GM12891 (cell line): Measurements from ENCODE around the gene KANSL1.

ENCODE experiments used
- DNase-seq: peaks from one replicate; pipeline ENCODE4 v3.0.0; 2011; ENCODE audit warnings: low spot score; ENCODE audit not compliant: insufficient read length
- FAIRE-seq: peaks from 2 replicates; lab custom pipeline; 2011; peaks lifted over from hg19 to GRCh38; lab: Jason Lieb, UNC
- PAX5 ChIP-seq: IDR thresholded peaks from 2 replicates; pipeline ENCODE4 v1.6.1; 2011; ENCODE audit warnings: low read length, moderate library complexity, mild to moderate bottlenecking; ENCODE audit not compliant: insufficient read depth, severe bottlenecking
- POLR2A ChIP-seq: IDR thresholded peaks from 2 replicates; pipeline ENCODE4 v1.6.1; 2011; ENCODE audit warnings: low read depth, low read length, control low read depth
- POLR2AphosphoS5 ChIP-seq: IDR thresholded peaks from 2 replicates; pipeline ENCODE4 v1.6.1; 2011; ENCODE audit warnings: low read depth, low read length, control low read depth
- POU2F2 ChIP-seq: IDR thresholded peaks from 2 replicates; pipeline ENCODE4 v1.6.1; 2011; ENCODE audit warnings: low read depth, mild to moderate bottlenecking, control low read depth, low read length, moderate library complexity
- SPI1 ChIP-seq: IDR thresholded peaks from 2 replicates; pipeline ENCODE4 v1.6.1; 2011; ENCODE audit warnings: low read depth, low read length, control low read depth
- TAF1 ChIP-seq: IDR thresholded peaks from 2 replicates; pipeline ENCODE4 v1.6.1; 2011; ENCODE audit warnings: low read depth, low read length, control low read depth

The KANSL1 gene

DNA sequence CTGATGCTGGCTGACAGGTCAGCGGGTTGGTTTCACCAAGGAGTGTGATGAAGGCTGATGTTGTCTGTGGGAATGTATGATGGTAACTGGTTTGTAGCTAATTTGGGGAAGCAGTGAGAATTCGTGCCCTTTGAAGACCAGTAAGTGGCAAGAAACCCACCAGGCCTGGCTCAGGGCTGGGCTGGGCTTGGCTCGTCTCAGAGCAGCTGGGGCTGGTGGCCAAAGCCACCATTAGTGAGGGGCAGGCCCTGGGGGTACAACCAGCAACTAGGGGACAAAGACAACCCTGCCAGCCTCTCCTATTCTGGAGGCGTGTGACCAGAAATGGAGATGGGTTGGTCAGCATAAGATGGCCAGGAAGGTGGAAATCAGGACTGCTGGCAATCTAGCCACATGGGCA, 207.2 kb downstream of the KANSL1 start:
- TF ChIP-seq TAF1 (no peak), SPI1 (no peak), POLR2AphosphoS5 (no peak), PAX5 (no peak), POLR2A (no peak), POU2F2 (no peak)
- no peak for DNase-seq
- no peak for FAIRE-seq

DNA sequence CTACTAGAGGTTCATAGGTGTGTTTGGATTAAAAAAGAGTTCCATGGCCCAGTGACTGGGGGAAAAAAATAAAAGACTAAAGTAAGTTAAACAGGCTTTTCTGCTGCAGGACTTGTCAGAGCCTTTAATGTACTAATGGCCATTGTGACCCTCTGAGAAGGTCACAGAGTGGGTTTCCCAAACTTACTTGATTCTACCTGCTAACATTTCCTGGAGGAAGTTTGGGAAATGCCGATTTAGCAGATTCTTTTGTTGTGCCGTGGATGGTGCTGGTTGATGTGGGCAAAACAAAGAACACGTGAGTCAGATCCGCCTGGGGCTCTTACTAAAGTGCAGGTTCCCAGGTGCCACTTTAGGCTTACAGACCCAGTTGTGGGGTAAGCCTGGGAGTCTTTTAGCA, 207.8 kb downstream of the KANSL1 start:
- FAIRE-seq (no peak), DNase-seq (no peak)
- TF ChIP-seq TAF1, result no peak
- no peak for TF ChIP-seq PAX5
- no peak for TF ChIP-seq SPI1
- no peak for TF ChIP-seq POU2F2
- TF ChIP-seq POLR2AphosphoS5, result no peak
- no peak for TF ChIP-seq POLR2A

DNA sequence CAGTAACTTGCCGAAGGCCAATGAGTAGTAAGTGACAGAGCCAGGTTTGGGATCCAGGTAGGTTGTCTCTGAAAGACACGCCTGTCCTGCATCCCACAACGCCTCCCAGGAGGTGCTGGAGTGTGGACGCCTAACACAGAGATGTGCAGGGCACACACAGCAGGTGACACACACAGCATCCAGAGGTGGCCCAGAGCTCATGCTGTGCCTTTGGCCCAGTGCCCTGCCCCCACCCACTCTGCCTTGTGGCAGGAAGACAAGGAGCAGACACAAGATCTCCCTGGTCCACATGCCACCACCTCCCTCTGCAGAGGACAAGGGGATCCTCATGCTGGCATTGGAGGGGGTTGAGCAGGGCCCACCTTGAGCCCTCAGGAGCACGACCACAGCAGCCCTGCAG, 208.9 kb downstream of the KANSL1 start:
- FAIRE-seq, result no peak
- no peak for DNase-seq
- no peak for TF ChIP-seq POLR2AphosphoS5

DNA sequence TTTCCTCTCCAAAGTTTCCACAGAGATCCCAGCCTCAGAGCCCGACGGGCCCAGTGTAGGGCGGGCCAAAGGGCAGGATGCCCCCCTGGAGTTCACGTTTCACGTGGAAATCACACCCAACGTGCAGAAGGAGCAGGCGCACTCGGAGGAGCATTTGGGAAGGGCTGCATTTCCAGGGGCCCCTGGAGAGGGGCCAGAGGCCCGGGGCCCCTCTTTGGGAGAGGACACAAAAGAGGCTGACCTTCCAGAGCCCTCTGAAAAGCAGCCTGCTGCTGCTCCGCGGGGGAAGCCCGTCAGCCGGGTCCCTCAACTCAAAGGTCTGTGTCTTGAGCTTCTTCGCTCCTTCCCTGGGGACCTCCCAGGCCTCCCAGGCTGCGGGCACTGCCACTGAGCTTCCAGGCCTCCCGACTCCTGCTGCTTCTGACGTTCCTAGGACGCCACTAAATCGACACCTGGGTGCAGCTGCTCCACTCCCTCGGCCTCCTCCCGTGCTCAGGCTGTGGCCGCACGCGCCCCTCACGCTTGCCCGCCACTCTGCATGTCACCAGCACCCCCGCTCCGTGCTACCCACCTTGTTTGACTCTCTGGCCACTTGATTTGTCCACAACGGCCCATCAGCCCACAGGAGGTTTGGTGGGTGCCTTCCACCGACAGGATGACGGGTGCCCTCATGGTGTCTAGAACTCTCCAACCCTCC, 209.5 kb downstream of the KANSL1 start:
- FAIRE-seq, result no peak
- TF ChIP-seq POLR2A, result no peak
- no peak for TF ChIP-seq PAX5
- no peak for TF ChIP-seq POLR2AphosphoS5
- no peak for TF ChIP-seq SPI1
- no peak for TF ChIP-seq POU2F2
- no peak for TF ChIP-seq TAF1
- no peak for DNase-seq

DNA sequence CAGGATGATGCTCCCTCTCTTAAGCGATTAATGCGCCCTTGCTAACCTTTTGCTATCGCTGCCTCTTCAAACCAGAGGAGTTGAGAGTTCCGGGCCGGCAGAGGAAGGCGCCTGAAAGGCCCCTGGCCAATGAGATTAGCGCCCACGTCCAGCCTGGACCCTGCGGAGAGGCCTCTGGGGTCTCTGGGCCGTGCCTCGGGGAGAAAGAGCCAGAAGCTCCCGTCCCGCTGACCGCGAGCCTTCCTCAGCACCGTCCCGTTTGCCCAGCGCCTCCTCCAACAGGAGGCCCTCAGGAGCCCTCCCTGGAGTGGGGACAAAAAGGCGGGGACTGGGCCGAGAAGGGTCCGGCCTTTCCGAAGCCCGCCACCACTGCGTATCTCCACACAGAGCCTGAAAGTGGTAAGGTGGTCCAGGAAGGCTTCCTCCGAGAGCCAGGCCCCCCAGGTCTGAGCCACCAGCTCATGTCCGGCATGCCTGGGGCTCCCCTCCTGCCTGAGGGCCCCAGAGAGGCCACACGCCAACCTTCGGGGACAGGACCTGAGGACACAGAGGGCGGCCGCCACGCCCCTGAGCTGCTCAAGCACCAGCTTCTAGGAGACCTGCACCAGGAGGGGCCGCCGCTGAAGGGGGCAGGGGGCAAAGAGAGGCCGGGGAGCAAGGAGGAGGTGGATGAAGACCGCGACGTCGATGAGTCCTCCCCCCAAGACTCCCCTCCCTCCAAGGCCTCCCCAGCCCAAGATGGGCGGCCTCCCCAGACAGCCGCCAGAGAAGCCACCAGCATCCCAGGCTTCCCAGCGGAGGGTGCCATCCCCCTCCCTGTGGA, 210.2 kb downstream of the KANSL1 start:
- no peak for TF ChIP-seq PAX5
- TF ChIP-seq POU2F2, result no peak
- DNase-seq (no peak), FAIRE-seq (no peak)

DNA sequence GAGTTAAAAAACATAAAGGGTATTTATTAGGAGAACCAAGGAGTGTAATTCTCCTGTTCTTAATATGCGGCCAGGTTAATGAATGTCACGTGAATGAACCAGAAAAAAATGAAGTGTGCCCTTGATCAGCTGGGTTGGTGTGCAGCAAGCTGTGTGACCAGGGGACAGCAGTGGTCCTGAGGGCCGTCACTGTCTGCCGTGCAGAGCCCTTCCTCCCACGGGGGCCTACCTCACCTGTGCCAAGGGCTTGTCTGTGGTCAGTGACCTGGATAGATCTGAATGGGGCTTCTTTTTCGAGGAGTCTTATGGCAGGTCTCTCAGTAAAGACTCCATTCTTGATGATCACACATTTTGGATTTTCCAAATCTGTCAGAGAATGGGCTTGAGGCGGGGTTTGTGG, 211.9 kb downstream of the KANSL1 start:
- FAIRE-seq, result no peak
- TF ChIP-seq POLR2AphosphoS5, result no peak
- TF ChIP-seq SPI1, result no peak
- TF ChIP-seq TAF1, result no peak
- no peak for TF ChIP-seq PAX5
- TF ChIP-seq POU2F2, result no peak
- no peak for TF ChIP-seq POLR2A

DNA sequence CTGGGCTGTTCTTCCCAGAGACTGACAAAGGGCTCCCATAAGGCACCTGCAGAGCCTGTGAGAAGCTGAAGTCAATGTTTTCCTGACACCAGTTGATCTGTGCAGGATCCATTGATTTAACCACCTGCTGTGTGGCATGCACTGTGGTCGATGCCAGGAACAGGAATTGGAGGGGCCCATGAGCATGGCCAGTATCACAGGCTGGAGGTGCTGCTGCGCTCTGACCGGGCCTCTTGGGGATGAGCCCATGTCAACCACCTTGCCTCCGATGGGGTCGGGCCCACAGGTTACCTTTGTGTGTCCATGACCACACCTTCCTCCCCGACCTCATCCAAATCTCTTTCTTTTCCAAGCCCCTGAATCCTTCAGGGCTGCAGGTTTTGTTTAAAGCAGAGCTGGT, 212.4 kb downstream of the KANSL1 start:
- FAIRE-seq, result no peak
- no peak for DNase-seq
- TF ChIP-seq SPI1 (no peak), TAF1 (no peak), POLR2A (no peak), POU2F2 (no peak), PAX5 (no peak), POLR2AphosphoS5 (no peak)

More for the DNA sequence above, 211.9 kb downstream of the KANSL1 start:
- no peak for DNase-seq
